Adrenal gland (tissue), 5 donors: ENCODE data around the gene KRT79.

ENCODE experiments used
- POLR2A ChIP-seq, 2 donors: fragments of 450-650 bp; IDR thresholded peaks; one replicate each; pipeline ENCODE4 v1.6.1; 2017; ENCODE audit warnings: antibody characterized with exemption in 2 of 2, mild to moderate bottlenecking in 2 of 2, moderate library complexity in 1 of 2
- TF ChIP-seq, protein P1 (sequence below), 6 experiments: fragments of 450-650 bp in 4 of 6; fragments of 200-600 bp in 2 of 6; sonication (generic) in 1 of 6; IDR thresholded peaks; 1 replicate in 5 of 6; 2 replicates in 1 of 6; pipeline versions ENCODE4 v1.5.1 to v1.8.0; 2016 to 2021; ENCODE audit warnings: antibody characterized with exemption in 6 of 6, mild to moderate bottlenecking in 2 of 6, moderate library complexity in 1 of 6
- donor health status: DM: no; HTN: no; CAD: no.

GRCh38 chr12:52779914-52780313 is 54.2 kb downstream of the KRT79 start:
- TF ChIP-seq, protein P1, sequence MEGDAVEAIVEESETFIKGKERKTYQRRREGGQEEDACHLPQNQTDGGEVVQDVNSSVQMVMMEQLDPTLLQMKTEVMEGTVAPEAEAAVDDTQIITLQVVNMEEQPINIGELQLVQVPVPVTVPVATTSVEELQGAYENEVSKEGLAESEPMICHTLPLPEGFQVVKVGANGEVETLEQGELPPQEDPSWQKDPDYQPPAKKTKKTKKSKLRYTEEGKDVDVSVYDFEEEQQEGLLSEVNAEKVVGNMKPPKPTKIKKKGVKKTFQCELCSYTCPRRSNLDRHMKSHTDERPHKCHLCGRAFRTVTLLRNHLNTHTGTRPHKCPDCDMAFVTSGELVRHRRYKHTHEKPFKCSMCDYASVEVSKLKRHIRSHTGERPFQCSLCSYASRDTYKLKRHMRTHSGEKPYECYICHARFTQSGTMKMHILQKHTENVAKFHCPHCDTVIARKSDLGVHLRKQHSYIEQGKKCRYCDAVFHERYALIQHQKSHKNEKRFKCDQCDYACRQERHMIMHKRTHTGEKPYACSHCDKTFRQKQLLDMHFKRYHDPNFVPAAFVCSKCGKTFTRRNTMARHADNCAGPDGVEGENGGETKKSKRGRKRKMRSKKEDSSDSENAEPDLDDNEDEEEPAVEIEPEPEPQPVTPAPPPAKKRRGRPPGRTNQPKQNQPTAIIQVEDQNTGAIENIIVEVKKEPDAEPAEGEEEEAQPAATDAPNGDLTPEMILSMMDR (IDR thresholded peaks at IDR 0.05) = no peak
- TF ChIP-seq POLR2A (IDR thresholded peaks at IDR 0.05) = no peak
